DOHH2 (cell line): ENCODE results near the gene TATDN2.

Source experiments
- EZH2phosphoT487 ChIP-seq: fragments of 200-600 bp; sonication (generic); IDR thresholded peaks from 2 replicates; pipeline ENCODE4 v1.6.1; 2017; ENCODE audit warnings: borderline replicate concordance, mild to moderate bottlenecking, antibody characterized with exemption, low read length, moderate library complexity, mixed read lengths
- TF ChIP-seq, protein P1 (sequence below): fragments of 200-600 bp; sonication (generic); IDR thresholded peaks from one replicate; pipeline ENCODE4 v1.5.1; 2014; ENCODE audit warnings: antibody characterized with exemption, mild to moderate bottlenecking, low read depth, low read length; ENCODE audit not compliant: poor library complexity, severe bottlenecking

DNA sequence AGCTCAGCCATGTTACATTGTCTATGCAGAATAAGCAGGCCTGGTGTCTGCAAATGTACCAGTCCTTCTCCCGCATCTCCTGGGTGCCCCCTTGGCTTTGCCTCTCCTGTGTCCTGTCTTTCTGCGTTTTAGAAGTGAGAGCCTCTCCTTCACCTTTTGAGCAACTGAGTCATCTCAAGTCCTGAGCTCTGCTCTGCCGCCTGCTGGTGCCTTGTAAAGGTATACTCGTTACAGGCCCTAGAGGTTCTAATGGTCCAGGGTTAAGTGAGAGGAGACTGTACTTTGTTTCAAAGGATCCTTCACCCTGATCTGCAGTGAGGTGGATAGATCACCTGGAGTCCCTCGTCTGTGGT, 31.9 kb downstream of the TATDN2 start:
- TF ChIP-seq, protein P1, sequence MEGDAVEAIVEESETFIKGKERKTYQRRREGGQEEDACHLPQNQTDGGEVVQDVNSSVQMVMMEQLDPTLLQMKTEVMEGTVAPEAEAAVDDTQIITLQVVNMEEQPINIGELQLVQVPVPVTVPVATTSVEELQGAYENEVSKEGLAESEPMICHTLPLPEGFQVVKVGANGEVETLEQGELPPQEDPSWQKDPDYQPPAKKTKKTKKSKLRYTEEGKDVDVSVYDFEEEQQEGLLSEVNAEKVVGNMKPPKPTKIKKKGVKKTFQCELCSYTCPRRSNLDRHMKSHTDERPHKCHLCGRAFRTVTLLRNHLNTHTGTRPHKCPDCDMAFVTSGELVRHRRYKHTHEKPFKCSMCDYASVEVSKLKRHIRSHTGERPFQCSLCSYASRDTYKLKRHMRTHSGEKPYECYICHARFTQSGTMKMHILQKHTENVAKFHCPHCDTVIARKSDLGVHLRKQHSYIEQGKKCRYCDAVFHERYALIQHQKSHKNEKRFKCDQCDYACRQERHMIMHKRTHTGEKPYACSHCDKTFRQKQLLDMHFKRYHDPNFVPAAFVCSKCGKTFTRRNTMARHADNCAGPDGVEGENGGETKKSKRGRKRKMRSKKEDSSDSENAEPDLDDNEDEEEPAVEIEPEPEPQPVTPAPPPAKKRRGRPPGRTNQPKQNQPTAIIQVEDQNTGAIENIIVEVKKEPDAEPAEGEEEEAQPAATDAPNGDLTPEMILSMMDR: peak; percentile 36
- TF ChIP-seq EZH2phosphoT487: no peak
